HCT116 (cell line): ENCODE measurements around the gene LRRC7.

Source experiments
- CBX3 ChIP-seq: IDR thresholded peaks from 2 replicates; pipeline ENCODE4 v1.6.1; 2012; ENCODE audit warnings: low read depth
- ELF1 ChIP-seq: IDR thresholded peaks from 2 replicates; pipeline ENCODE4 v1.6.1; 2012; ENCODE audit warnings: low read depth, borderline replicate concordance
- EZH2 ChIP-seq: fragments of 200-600 bp; sonication (generic); IDR thresholded peaks from 2 replicates; pipeline ENCODE4 v1.6.1; 2017; ENCODE audit warnings: antibody characterized with exemption, mixed run types
- POLR2A ChIP-seq: IDR thresholded peaks from 2 replicates; pipeline ENCODE4 v1.7.0; 2011; ENCODE audit warnings: borderline replicate concordance; ENCODE audit not compliant: insufficient read depth, insufficient read length; ENCODE audit errors: extremely low read depth
- RAD21 ChIP-seq: IDR thresholded peaks from 2 replicates; pipeline ENCODE4 v1.6.1; 2012; ENCODE audit warnings: low read depth, mild to moderate bottlenecking
- TCF7L2 ChIP-seq: IDR thresholded peaks from 2 replicates; pipeline ENCODE4 v1.7.0; 2011; ENCODE audit warnings: borderline replicate concordance, inconsistent platforms; ENCODE audit not compliant: insufficient read depth, insufficient read length; ENCODE audit errors: extremely low read depth
- TF ChIP-seq, protein P1 (sequence below), 3 experiments: fragments of 200-600 bp in 1 of 3; sonication (generic) in 1 of 3; IDR thresholded peaks in 2 of 3; conservative IDR thresholded peaks in 1 of 3; 2 replicates each; pipeline ENCODE4 v1.5.1; 2012 to 2017; ENCODE audit warnings: low read depth in 2 of 3, low read length in 2 of 3, antibody characterized with exemption in 1 of 3, borderline replicate concordance in 1 of 3, control low read depth in 1 of 3, mild to moderate bottlenecking in 1 of 3, mixed read lengths in 1 of 3, mixed run types in 1 of 3, moderate library complexity in 1 of 3; ENCODE audit not compliant: insufficient read depth in 1 of 3
- TF ChIP-seq, protein P2 (sequence below): IDR thresholded peaks from 2 replicates; pipeline ENCODE4 v1.6.1; 2012; ENCODE audit warnings: low read depth

DNA sequence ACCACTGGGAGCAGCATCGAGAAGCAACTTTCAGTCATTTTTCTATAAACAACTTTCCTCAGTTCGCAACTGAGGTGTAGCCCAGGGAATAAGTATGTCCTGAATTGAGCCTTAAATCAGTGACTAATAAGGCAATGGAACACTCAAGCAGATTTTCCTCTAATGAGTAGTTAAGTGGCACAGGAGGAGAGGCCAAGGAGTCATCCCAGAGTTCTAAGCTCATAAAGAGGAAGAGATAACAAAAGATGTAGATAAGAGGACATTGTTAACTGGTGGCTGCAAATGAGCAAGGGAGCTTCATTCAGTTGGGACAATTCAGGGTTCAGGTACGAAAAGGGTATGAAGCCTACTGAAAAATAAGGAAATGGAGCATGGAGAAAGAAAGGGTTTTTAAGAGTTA lies 573.2 kb downstream of the LRRC7 start:
- TF ChIP-seq TCF7L2 (no peak), POLR2A (no peak), EZH2 (no peak), CBX3 (no peak), ELF1 (no peak), RAD21 (no peak)
- TF ChIP-seq, protein P1, sequence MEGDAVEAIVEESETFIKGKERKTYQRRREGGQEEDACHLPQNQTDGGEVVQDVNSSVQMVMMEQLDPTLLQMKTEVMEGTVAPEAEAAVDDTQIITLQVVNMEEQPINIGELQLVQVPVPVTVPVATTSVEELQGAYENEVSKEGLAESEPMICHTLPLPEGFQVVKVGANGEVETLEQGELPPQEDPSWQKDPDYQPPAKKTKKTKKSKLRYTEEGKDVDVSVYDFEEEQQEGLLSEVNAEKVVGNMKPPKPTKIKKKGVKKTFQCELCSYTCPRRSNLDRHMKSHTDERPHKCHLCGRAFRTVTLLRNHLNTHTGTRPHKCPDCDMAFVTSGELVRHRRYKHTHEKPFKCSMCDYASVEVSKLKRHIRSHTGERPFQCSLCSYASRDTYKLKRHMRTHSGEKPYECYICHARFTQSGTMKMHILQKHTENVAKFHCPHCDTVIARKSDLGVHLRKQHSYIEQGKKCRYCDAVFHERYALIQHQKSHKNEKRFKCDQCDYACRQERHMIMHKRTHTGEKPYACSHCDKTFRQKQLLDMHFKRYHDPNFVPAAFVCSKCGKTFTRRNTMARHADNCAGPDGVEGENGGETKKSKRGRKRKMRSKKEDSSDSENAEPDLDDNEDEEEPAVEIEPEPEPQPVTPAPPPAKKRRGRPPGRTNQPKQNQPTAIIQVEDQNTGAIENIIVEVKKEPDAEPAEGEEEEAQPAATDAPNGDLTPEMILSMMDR (IDR thresholded peaks at IDR 0.05 in 2 of 3, conservative IDR thresholded peaks at IDR 0.05 in 1 of 3; ENCODE audit: borderline replicate concordance in 1 of 3, insufficient read depth in 1 of 3, low read depth in 2 of 3, low read length in 2 of 3): no peak
- TF ChIP-seq, protein P2, sequence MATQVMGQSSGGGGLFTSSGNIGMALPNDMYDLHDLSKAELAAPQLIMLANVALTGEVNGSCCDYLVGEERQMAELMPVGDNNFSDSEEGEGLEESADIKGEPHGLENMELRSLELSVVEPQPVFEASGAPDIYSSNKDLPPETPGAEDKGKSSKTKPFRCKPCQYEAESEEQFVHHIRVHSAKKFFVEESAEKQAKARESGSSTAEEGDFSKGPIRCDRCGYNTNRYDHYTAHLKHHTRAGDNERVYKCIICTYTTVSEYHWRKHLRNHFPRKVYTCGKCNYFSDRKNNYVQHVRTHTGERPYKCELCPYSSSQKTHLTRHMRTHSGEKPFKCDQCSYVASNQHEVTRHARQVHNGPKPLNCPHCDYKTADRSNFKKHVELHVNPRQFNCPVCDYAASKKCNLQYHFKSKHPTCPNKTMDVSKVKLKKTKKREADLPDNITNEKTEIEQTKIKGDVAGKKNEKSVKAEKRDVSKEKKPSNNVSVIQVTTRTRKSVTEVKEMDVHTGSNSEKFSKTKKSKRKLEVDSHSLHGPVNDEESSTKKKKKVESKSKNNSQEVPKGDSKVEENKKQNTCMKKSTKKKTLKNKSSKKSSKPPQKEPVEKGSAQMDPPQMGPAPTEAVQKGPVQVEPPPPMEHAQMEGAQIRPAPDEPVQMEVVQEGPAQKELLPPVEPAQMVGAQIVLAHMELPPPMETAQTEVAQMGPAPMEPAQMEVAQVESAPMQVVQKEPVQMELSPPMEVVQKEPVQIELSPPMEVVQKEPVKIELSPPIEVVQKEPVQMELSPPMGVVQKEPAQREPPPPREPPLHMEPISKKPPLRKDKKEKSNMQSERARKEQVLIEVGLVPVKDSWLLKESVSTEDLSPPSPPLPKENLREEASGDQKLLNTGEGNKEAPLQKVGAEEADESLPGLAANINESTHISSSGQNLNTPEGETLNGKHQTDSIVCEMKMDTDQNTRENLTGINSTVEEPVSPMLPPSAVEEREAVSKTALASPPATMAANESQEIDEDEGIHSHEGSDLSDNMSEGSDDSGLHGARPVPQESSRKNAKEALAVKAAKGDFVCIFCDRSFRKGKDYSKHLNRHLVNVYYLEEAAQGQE: no peak
